A673 (cell line): ENCODE data around the gene ADAM8.

Experiments
- CTCF ChIP-seq: fragments of 300-800, 200-600 bp; sonication (generic); conservative IDR thresholded peaks from 2 replicates; pipeline ENCODE4 v1.5.1; 2017; ENCODE audit warnings: low read depth, mild to moderate bottlenecking, antibody characterized with exemption, low read length, moderate library complexity, mixed read lengths
- EZH2 ChIP-seq: fragments of 200-600 bp; sonication (generic); IDR thresholded peaks from 2 replicates; pipeline ENCODE4 v1.6.1; 2017; ENCODE audit warnings: borderline replicate concordance, low read depth, mild to moderate bottlenecking, mixed read lengths, antibody characterized with exemption, low read length; ENCODE audit not compliant: poor library complexity, severe bottlenecking

GRCh38 chr10:133221331-133221730, 55.3 kb downstream of the ADAM8 start:
- TF ChIP-seq CTCF = no peak
- TF ChIP-seq EZH2 = no peak
